Loucy (cell line): ENCODE results near the gene KBTBD8.
A peak's percentile ranks its signal among the peaks of the same experiment; 100 is the strongest.

Experiments
- H2AFZ ChIP-seq: fragments of 200-600 bp; sonication (generic); 2 replicates; pipeline ENCODE4 v1.6.0; 2016; ENCODE audit warnings: antibody characterized with exemption, mild to moderate bottlenecking, low read length, moderate library complexity
- H3F3A ChIP-seq: fragments of 200-600 bp; 2 replicates; pipeline ENCODE4 v1.6.0; 2016; ENCODE audit warnings: antibody characterized with exemption, low read depth, mild to moderate bottlenecking
- H3K27me3 ChIP-seq: fragments of 200-600 bp; sonication (generic); 2 replicates; pipeline ENCODE4 v1.6.1; 2014; ENCODE audit warnings: low read length, mild to moderate bottlenecking; ENCODE audit not compliant: insufficient read depth, poor library complexity, severe bottlenecking
- H3K36me3 ChIP-seq: fragments of 200-600 bp; sonication (generic); 2 replicates; pipeline ENCODE4 v1.6.1; 2016; ENCODE audit warnings: low read length; ENCODE audit not compliant: insufficient read depth
- H3K4me1 ChIP-seq: fragments of 200-600 bp; sonication (generic); 2 replicates; pipeline ENCODE4 v1.5.1; 2014; ENCODE audit warnings: low read length, mild to moderate bottlenecking; ENCODE audit not compliant: insufficient read depth, poor library complexity, severe bottlenecking
- H3K4me2 ChIP-seq: fragments of 200-600 bp; sonication (generic); 2 replicates; pipeline ENCODE4 v1.6.0; 2014; ENCODE audit warnings: antibody characterized with exemption, low read length, low read depth, mild to moderate bottlenecking; ENCODE audit not compliant: poor library complexity, severe bottlenecking
- H3K4me3 ChIP-seq: fragments of 200-600 bp; sonication (generic); 2 replicates; pipeline ENCODE4 v1.5.1; 2014; ENCODE audit warnings: low read length, mild to moderate bottlenecking, mixed read lengths; ENCODE audit not compliant: poor library complexity, severe bottlenecking
- H3K79me2 ChIP-seq: fragments of 200-600 bp; sonication (generic); 2 replicates; pipeline ENCODE4 v1.6.1; 2014; ENCODE audit warnings: low read length; ENCODE audit not compliant: insufficient read depth
- H3K9ac ChIP-seq: fragments of 200-600 bp; sonication (generic); 2 replicates; pipeline ENCODE4 v1.6.0; 2014; ENCODE audit warnings: mild to moderate bottlenecking, low read depth, low read length, moderate library complexity; ENCODE audit not compliant: poor library complexity, severe bottlenecking
- H3K9me2 ChIP-seq: fragments of 200-600 bp; sonication (generic); replicated peaks from 2 replicates; pipeline ENCODE4 v1.6.1; 2016; ENCODE audit warnings: low read depth, low read length, mixed read lengths
- H3K9me3 ChIP-seq: fragments of 200-600 bp; sonication (generic); 2 replicates; pipeline ENCODE4 v1.6.1; 2014; ENCODE audit warnings: mild to moderate bottlenecking, antibody characterized with exemption, low read length, low read depth; ENCODE audit not compliant: insufficient read depth
- H4K20me1 ChIP-seq: fragments of 200-600 bp; sonication (generic); 2 replicates; pipeline ENCODE4 v1.6.0; 2014; ENCODE audit warnings: antibody characterized with exemption, low read length, mild to moderate bottlenecking; ENCODE audit not compliant: insufficient read depth, poor library complexity, severe bottlenecking
- CTCF ChIP-seq: fragments of 200-600 bp; sonication (generic); conservative IDR thresholded peaks from 2 replicates; pipeline ENCODE4 v1.5.1; 2014; ENCODE audit warnings: mild to moderate bottlenecking, antibody characterized with exemption, low read length
- EZH2phosphoT487 ChIP-seq: fragments of 200-600 bp; IDR thresholded peaks from 2 replicates; pipeline ENCODE4 v1.6.1; 2018; ENCODE audit warnings: antibody characterized with exemption, mild to moderate bottlenecking, moderate library complexity, borderline replicate concordance

The KBTBD8 gene, protein sequence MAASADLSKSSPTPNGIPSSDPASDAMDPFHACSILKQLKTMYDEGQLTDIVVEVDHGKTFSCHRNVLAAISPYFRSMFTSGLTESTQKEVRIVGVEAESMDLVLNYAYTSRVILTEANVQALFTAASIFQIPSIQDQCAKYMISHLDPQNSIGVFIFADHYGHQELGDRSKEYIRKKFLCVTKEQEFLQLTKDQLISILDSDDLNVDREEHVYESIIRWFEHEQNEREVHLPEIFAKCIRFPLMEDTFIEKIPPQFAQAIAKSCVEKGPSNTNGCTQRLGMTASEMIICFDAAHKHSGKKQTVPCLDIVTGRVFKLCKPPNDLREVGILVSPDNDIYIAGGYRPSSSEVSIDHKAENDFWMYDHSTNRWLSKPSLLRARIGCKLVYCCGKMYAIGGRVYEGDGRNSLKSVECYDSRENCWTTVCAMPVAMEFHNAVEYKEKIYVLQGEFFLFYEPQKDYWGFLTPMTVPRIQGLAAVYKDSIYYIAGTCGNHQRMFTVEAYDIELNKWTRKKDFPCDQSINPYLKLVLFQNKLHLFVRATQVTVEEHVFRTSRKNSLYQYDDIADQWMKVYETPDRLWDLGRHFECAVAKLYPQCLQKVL

DNA sequence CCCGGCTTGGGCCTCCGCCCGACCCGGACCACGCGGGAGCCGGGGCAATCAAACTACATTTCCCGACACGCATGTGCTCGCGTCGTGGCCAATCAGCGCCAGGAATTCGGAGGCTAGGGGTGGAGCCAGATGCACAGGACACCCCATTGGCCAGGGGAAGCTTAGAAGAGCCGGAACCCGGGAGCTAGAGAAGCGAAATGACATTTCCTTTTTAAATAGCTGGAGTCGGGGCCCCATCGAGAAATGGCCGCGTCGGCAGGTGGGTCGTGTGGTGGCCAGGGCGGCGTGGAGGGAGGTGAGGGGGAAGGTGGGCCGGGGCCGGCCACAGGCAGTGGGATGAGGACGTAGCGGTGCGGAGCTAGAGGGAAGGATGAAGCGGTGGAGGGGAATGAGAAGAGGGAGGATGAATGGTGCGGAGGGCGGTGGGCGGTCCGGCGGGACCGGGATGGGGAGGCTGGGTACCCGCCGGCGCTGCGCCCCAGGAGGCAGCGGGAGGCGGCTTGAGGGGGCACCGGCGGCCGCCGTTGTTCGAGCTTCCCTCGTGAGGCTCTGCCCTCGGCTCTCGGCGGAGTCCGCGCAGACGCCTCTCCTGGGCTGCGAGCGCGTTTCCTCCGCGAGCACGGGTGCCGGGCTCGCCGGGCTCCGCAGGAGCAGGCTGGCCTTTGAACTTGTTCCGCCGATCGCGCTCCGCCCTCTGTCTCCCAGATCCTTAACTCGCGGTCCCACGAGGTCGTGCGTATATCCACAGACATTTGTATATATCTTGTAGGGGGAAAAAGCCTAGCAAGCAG lies at the start of gene KBTBD8:
TSS of gene KBTBD8 (plus strand) at position 195 of the 791 bp plus-strand sequence. CDS start at position 244, 49 bp downstream.
- Histone ChIP-seq H4K20me1 (no peaks in the 10 kb centered on the region), H3K4me1 (peaks cover 30% of the 10 kb centered on the region), H2AFZ (peak within 1 kb of the TSS; percentile 96), H3K9me3 (no peaks in the 10 kb centered on the region), H3K36me3 (no peaks in the 10 kb centered on the region), H3K9ac (peak within 1 kb of the TSS; percentile 51), H3K4me3 (peak within 1 kb of the TSS; percentile 79), H3F3A (no peaks in the 10 kb centered on the region), H3K4me2 (peak within 1 kb of the TSS; percentile 79), H3K79me2 (peaks cover 7% of the 10 kb centered on the region; the same call in 1 of the 2 replicates), H3K27me3 (peaks cover 16% of the 10 kb centered on the region), H3K9me2 (no peaks in the 10 kb centered on the region)
- TF ChIP-seq EZH2phosphoT487 (no peak), CTCF (no peak)

DNA sequence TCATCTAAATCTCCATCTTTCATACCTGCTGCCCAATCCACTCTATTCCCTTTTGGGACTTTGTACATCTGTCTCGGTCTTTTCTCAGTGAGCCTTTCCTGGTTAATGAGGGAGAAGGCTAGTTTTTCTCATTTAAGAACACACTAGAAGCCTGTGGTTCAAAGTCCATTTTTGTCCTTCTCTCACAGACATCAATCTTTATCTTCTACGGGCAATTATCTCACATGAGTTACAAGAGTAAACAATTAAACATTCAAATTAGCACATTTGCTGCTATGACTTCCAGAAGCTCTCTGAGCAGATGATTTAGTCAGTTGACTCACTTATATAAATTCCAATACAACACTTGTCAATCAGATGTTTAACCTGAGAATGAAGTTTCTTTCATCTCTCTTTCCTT lies 49.3 kb upstream of the KBTBD8 start:
- Histone ChIP-seq H3K4me2 (no peak overlapping the region), H3K9me2 (no peaks in the 10 kb centered on the region), H3K79me2 (no peaks in the 10 kb centered on the region), H3K9ac (no peak overlapping the region), H3F3A (no peaks in the 10 kb centered on the region), H3K4me1 (no peaks in the 10 kb centered on the region), H3K9me3 (no peaks in the 10 kb centered on the region), H3K4me3 (no peak overlapping the region), H4K20me1 (no peaks in the 10 kb centered on the region), H3K27me3 (no peaks in the 10 kb centered on the region), H3K36me3 (no peaks in the 10 kb centered on the region), H2AFZ (no peak overlapping the region)
- TF ChIP-seq CTCF (no peak), EZH2phosphoT487 (no peak)

GRCh38 chr3:66949898-66950297 lies 48.2 kb upstream of the KBTBD8 start:
- Histone ChIP-seq H3F3A (no peaks in the 10 kb centered on the region), H3K4me3 (no peak overlapping the region), H3K79me2 (no peaks in the 10 kb centered on the region), H3K9me2 (no peaks in the 10 kb centered on the region), H3K9ac (no peak overlapping the region), H2AFZ (no peak overlapping the region), H3K9me3 (no peaks in the 10 kb centered on the region), H3K36me3 (no peaks in the 10 kb centered on the region), H3K4me2 (no peak overlapping the region), H3K27me3 (no peaks in the 10 kb centered on the region), H3K4me1 (no peaks in the 10 kb centered on the region), H4K20me1 (no peaks in the 10 kb centered on the region)
- TF ChIP-seq CTCF (no peak), EZH2phosphoT487 (no peak)
